Epithelial cell of proximal tubule (primary cell): ENCODE data around the gene TPP1. TPM values are rescaled to one million over a fixed set of nuclear protein-coding genes. Genes with fewer than 3 reads are reported as not detected.

Experiments used
- DNase-seq: peaks from one replicate; pipeline ENCODE4 v3.0.0-alpha.2; 2011; ENCODE audit warnings: low read depth
- H3K4me3 ChIP-seq: 2 replicates; pipeline ENCODE4 v1.5.1; 2011; ENCODE audit warnings: low read depth, mild to moderate bottlenecking, low read length
- total RNA-seq: library from RNA; depleted of rRNA; stranded (reverse); fragments of >200 nt; gene quantifications from 2 replicates; pipeline ENCODE4 v1.2.3, GENCODE V29; 2015
- TF ChIP-seq, protein P1 (sequence below): conservative IDR thresholded peaks from 2 replicates; pipeline ENCODE4 v1.5.1; 2012; ENCODE audit warnings: low read depth, mild to moderate bottlenecking, low read length

Gene TPP1
- total RNA-seq, 1 donor from 2014 or later: 15.4 TPM

DNA sequence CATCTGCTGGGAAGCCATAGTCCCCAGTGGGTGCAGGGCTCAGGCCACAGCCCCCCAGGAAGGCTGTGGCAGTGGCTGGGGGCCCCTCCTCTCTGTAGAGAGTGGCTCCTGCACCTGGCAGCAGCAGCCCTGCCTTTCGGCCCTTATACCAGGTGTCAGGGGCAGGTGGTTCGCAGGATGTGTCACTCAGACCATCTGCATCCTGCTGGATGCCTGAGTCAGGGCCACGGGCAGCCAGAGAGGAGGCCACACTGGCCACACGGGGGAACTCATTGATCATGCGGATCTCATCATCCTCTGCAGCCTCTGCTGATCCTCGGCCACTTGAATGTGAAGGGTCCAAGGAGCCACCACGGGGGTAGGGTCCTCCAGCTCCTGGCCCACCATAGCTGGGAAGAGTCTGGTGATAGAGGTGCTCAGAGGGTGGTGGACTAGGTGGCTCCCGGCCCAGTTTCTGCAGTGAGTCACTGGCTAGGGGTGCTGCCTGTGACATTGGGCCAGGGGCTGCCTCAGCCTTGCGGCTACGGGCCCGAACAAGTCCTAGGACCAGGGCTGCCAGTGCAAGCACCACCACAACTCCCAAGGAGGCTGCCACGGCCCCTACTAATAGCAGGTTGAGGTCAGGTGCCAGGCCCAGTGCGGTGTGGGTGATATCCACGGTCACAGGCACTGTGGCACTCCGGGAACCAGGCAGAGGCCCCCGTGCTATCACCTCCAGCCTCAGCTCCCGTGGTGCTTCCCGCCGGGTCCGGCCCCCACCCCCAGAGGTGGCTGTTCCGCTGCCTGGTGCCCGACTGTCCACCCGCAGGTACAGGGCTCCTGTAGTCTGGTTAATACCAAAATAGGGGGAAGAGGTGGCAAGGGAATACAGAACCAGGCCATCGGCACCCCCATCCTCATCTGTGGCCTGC is 3.3 kb upstream of the TPP1 start:
- TF ChIP-seq, protein P1, sequence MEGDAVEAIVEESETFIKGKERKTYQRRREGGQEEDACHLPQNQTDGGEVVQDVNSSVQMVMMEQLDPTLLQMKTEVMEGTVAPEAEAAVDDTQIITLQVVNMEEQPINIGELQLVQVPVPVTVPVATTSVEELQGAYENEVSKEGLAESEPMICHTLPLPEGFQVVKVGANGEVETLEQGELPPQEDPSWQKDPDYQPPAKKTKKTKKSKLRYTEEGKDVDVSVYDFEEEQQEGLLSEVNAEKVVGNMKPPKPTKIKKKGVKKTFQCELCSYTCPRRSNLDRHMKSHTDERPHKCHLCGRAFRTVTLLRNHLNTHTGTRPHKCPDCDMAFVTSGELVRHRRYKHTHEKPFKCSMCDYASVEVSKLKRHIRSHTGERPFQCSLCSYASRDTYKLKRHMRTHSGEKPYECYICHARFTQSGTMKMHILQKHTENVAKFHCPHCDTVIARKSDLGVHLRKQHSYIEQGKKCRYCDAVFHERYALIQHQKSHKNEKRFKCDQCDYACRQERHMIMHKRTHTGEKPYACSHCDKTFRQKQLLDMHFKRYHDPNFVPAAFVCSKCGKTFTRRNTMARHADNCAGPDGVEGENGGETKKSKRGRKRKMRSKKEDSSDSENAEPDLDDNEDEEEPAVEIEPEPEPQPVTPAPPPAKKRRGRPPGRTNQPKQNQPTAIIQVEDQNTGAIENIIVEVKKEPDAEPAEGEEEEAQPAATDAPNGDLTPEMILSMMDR: no peak
- H3K4me3 ChIP-seq: no peak overlapping the region
- no peak for DNase-seq

DNA sequence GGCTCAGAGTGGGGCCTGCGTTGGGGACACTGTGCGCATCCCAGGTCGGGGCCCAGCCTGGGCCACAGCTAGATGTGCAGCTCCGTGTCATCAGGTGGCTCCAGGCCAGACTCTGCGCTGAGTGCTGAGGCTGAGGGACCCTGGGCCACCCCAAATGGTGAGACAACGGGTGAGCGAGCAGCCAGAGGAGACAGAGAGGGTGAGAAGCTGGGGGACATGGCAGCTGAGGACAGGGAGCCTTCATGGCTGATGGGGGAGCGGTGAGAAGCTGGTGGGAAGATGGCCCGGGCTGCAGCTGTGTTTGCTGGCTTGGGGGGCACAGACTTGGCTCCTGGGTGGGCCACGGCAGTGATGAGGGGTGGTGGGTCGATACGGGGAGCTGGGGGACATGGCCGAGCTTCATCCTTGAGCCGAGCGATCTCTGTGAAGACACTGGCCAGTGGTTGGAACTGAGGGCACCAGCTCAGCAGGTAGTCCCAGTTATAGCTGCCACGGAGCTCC is 2.5 kb upstream of the TPP1 start:
- H3K4me3 ChIP-seq: no peak overlapping the region
- TF ChIP-seq, protein P1: no peak
- no peak for DNase-seq

DNA sequence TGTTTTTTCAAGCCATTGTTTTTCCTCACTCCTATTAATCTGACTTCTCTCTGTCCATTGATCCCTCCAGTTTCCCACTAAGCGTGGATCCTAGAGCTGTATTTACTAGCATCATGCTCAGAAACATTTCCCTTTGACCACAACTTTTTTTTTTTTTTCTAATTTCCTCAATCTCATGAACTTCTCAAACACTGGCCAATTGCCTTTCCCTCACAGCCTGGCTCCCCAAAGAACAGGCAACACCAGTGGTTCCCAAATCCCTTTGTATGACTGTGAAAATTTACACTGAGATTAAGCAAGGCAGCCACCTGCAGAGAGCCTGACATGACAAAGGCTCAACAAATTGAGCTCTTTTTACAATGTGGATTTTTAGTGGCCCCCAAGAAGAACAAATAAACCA is 1.4 kb upstream of the TPP1 start:
- no peak for DNase-seq
- TF ChIP-seq, protein P1: no peak
- no peak overlapping the region for H3K4me3 ChIP-seq

- TF ChIP-seq, protein P1: peak; percentile 6
- no peak for DNase-seq
- peak overlapping the region; percentile 91 for H3K4me3 ChIP-seq
Measured at GRCh38 chr11:6618117-6619003, 862 bp downstream of the TPP1 start.

DNA sequence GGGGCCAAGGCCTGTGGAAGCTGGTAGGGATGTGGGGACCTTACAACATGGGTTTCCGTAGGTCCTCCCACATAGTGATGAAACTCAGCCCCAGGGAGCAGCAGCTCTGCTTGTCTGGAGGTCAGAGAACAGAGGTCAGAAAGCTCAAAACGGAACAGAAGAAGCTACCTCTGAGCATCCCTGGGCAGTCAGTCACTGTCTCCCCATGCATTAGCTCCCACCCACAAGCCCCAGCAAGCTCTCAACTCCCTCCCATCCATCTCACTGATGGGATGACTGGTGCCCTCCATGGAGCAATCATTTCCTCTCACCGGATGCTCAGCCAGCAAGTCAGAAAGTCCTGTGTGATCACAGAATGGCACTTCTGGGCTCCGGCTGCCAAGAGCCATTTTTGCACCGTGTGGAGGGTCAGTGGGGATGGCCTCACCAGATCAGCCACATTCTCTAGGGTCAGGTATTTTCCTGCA is 1.9 kb downstream of the TPP1 start:
- peak overlapping the region; percentile 91 for H3K4me3 ChIP-seq
- no peak for DNase-seq
- TF ChIP-seq, protein P1: no peak

DNA sequence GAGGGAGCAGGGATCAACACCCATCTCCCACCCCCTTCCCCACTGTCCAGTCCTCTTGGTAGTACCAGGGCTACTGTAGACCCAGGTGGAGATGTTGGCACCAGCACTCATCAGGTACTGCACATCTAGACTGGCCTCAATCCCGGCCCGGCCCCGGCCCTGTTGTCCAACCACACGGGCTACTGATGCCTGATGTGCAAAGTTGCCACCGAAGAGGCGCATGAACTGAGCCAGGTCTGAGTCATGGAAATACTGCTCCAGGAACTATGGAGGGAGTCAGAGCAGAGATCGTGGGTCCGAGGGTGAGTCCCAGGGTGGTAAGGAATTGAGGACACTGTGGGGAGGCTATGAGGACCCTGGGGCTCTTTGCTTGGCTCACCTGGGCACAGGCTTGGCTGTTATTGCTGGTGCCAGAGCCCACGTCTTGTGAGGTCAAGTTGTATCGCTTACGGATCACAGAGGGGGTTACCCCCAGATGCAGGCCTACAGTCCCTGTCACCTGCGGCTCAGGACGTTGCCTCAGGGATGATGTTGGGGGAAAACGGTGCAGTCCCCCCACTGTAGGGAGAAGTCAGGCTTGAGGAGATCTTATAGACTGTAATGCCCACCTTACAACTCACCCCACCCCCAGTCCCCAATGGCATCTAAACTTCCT is 2.5 kb downstream of the TPP1 start:
- no peak for DNase-seq
- H3K4me3 ChIP-seq: no peak overlapping the region
- TF ChIP-seq, protein P1: no peak
